OCI-M2 (cell line): ENCODE data around the gene B9D1.

ENCODE experiments used
- DNase-seq: peaks from one replicate; lab custom pipeline; 2025; ENCODE audit not compliant: unreplicated experiment; lab: John Stamatoyannopoulos, UW

B9D1 gene

DNA sequence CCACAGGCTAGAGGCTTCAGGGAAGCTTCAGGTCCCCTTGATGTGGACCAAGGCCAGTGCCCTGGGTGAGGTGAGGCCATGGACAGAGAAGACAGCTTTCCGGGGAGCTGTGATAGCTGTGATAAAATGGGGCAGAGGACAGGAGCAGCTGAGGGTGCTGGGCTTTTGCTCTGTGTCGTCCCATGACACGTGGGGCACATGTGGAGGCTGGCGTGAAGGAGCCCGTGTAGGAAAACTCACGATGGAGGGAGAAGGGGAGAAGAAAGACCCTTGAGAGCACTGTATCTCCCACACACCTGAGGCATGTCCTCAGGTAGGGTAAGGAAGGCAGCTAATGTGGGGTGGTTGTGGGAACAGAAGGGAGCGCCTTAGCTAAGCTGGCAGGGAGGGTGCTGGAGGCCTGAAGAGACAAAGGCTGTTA is 21.3 kb downstream of the B9D1 start:
- DNase-seq = no peak

DNA sequence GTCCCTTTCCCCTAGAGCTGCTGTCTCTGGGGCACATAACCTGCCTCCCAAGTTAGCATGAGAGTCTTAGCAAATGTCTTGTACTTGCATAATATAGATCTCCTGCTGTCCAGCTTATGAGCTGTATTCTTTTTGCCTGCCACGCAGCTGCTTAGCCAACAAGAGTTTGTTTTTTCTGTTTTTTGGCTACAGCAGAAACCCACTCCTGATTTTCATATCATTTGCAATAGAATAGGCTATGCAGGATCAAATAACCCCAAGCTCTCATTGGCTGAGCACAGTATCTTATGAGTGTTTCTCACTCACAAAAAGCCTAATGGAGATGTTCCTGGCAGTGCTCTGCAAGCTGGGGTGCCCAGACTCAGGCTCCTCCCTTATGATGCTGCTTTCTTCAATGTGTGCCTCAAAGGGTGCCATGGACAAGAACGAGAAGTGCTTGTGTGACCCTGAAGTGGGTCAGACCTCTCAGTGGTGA is 23.1 kb downstream of the B9D1 start:
- DNase-seq = no peak

DNA sequence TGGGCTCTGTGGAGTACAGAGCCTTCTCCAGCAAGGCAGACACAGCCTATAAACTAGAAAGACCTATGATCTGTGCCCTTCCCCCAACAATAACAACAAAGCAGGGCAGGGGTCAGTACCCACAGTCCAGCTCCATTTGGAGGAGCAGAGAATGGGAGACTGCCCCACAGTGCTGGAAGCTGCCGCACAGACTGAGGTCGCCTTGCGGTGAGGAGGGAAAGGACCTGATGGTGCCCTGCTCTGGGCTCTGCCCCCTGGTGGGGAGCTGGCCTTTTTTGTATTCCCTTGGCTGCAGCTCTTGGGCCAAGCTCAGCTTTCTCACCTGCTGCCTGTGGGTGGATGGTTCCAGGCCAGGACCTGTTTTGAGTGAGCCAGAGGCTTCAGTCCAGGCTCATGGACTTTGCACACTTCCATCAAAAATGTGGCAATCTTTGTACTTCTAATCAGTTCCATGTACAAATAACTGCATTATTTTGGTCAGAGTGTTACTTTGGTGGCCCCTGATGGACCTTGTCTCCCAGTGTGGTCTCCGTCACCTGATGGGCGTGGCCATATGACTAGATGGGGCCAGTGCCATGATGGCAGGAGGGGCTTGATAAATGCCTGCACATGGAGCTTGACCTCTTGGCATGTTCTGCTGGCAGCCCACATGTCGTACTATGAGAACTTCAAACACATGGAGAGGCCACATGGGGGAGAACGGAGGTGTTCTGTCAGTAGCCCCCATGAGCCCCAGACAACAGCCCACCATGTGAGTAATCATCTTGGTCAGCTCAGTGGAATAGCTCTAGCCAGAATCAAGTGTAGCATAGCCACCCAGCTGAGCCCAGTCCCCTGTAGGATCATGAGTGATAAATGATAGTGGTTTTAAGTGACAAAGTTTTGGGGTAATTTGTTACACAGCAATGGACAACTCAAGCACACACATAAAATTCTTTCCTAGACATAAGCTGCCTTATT is 24.2 kb downstream of the B9D1 start:
- DNase-seq = no peak

- DNase-seq = no peak
These were observed 24.9 kb downstream of the B9D1 start for GRCh38 chr17:19337712-19338023.

- DNase-seq = no peak
These were observed 25.4 kb downstream of the B9D1 start for GRCh38 chr17:19336938-19337711.

GRCh38 chr17:19335951-19336631 is 26.4 kb downstream of the B9D1 start:
- no peak for DNase-seq

GRCh38 chr17:19334331-19334730 is 28.2 kb downstream of the B9D1 start:
- no peak for DNase-seq

GRCh38 chr17:19333736-19334290 is 28.7 kb downstream of the B9D1 start:
- no peak for DNase-seq

- no peak for DNase-seq
These were observed 29.4 kb downstream of the B9D1 start for GRCh38 chr17:19333132-19333440.

GRCh38 chr17:19332371-19333131 is 30.0 kb downstream of the B9D1 start:
- DNase-seq = no peak

GRCh38 chr17:19331543-19332245 is 30.8 kb downstream of the B9D1 start:
- no peak for DNase-seq

DNA sequence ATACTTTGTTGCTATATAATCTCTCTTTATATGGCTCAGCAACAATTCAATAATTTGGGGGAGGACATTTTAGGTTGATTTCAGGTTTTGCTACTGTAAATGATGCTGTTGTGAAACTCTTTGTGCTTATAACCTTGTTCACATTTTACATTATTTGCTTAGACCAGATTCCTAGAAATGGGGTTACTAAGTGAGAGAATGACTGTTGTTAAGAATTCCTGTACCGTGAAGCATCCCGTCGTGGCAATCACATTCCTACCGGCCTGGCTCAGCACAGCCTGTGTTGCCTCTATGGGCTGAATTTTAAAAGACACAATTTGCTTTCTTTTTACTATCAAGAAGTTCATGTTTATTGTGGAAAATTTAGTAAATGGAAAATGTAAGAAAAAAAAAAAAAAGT is 31.4 kb downstream of the B9D1 start:
- DNase-seq = no peak

- DNase-seq = no peak
These were observed 32.3 kb downstream of the B9D1 start for GRCh38 chr17:19330271-19330670.

DNA sequence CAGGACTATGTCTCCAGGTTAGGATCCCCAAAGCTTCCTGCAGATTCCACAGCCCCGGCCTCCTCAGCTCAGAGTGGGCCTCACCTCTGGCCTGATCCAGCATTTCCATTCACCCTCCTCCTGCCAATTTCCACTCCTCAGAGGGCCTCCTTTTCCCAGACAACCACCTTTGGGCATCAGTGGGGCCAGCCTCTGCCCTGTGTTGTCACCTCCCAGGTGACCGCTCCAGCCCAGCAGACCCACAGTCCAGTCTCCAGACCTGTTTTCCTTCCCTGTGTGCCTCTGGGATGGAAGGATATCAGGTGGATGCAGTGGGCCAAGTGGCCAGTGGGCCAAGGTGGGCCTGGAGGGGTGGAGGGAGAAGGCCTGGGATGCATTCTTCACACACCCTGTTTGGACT is 32.7 kb downstream of the B9D1 start:
- no peak for DNase-seq

- no peak for DNase-seq
These were observed 33.4 kb downstream of the B9D1 start for GRCh38 chr17:19329136-19329535.

DNA sequence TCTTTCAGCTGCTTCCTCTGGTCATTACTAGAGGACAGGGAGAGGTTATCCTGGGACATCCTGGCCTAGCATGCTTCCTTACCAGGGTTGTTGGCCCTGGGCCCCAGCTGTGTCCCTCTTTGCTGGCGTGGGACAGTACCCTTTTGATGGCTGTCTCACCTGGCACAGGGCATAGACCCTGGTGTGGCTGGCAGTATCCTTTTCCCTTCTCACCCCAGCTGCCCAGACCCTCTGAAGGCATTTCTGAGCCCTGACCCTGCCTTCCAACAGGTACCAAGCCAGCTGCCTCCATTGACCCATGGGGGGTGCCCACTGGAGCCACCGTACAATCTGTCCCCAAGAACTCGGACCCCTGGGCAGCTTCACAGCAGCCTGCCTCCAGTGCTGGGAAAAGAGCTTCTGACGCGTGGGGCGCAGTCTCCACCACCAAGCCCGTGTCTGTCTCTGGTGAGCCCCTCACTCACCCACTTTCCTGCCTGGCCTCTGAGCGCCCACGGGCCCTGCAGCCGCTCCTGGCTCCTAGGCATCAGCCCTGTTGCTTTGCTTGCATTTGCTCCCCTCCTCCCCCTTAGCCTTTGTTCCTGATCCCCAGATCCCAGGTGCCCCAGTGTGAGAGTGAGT is 34.0 kb downstream of the B9D1 start:
- no peak for DNase-seq

DNA sequence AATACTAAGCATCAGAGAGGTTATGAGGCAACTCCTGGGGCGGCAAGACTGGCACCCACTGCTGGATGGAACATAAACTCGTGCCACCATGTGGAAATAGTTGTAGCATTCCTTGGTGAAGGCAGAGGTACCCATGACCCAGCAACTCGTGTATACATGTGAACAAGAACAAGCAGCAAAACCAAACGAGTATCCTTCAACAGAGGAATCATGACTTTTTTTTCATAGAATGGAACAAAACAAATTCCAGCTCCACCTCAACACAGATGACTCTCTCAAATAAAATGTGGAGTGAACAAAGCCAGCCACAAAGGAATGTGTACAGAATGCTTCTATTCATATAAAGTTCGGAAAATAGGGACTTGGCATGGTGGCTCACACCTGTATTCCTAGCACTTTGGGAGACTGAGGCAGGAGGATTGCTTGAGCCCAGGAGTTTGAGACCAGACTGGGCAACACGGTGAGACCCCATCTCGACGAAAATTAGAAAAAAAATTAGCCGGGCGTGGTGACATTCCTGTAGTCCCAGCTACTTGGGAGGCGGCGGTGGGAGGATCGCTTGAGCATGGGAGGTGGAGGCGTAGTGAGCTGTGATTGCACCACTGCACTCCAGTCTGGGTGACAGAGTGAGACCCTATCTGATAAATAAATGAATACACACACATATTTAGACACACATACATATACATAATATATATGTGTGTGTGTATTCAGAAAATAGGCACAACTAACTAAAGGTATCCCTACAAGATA is 35.3 kb downstream of the B9D1 start:
- no peak for DNase-seq

DNA sequence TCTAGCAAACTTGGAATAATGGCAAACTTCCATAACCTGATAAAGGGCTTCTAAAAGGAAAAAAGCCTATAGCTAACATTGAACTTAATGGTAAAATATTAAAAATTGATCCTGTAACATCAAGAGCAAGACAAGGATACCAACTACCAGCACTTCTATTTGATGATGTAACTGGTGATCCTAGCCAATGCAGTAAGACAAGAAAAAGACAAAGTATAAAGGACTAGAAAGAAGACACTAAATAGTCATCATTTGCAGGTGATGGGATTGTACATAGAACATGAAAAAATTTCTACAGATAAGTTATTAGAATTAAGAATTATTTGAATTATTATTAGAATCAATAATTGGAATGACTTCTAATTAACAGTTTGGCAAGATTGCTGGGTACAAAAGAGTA is 37.0 kb downstream of the B9D1 start:
- DNase-seq = no peak

DNA sequence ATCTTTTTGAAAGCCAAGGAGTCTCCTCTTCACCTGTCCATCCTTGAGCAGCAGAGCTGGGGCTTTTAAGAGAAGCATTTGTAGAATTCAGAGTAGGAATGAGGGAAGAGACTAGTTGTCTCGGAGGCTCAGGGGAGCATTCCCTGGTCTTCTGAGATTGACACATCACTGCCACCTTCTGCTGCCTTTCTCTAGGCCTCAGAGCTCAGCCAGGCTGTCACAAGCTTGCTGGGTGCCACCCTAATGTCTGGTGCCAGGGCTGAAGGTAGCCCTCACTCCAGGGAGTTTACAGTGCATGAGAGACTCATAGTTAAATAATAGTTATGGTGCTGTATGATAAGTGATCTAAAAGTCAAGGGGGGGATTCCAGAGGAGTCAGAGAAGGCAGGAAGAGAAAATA is 39.7 kb downstream of the B9D1 start:
- DNase-seq = no peak
